Osteoblast (primary cell): ENCODE measurements around the gene TXLNG. TPM values are rescaled to one million over a fixed set of nuclear protein-coding genes. Genes with fewer than 3 reads are reported as not detected.
A peak's percentile ranks its signal among the peaks of the same experiment; 100 is the strongest.

Experiments used
- DNase-seq: peaks from one replicate; pipeline ENCODE4 v3.0.0; 2011; ENCODE audit warnings: low spot score, mixed read lengths; ENCODE audit not compliant: insufficient read length; ENCODE audit errors: missing footprints
- H2AFZ ChIP-seq: 2 replicates; pipeline ENCODE4 v1.6.0; 2011; ENCODE audit warnings: mild to moderate bottlenecking, low read length
- H3K27ac ChIP-seq: 2 replicates; pipeline ENCODE4 v1.5.1; 2011; ENCODE audit warnings: mild to moderate bottlenecking, low read depth, low read length, moderate library complexity
- H3K27me3 ChIP-seq: 2 replicates; pipeline ENCODE4 v1.6.0; 2012; ENCODE audit warnings: mild to moderate bottlenecking, control low read depth, inconsistent platforms, low read length, moderate library complexity; ENCODE audit not compliant: insufficient read depth
- H3K36me3 ChIP-seq: 2 replicates; pipeline ENCODE4 v1.5.1; 2011; ENCODE audit warnings: mild to moderate bottlenecking, low read length, control low read depth, moderate library complexity; ENCODE audit not compliant: insufficient read depth
- H3K4me1 ChIP-seq: 2 replicates; pipeline ENCODE4 v1.5.1; 2011; ENCODE audit warnings: mild to moderate bottlenecking, low read length, control low read depth, moderate library complexity; ENCODE audit not compliant: insufficient read depth
- H3K4me2 ChIP-seq: 2 replicates; pipeline ENCODE4 v1.6.0; 2011; ENCODE audit warnings: mild to moderate bottlenecking, low read length; ENCODE audit not compliant: insufficient read depth
- H3K4me3 ChIP-seq: fragments of 200-600 bp; sonication (generic); 3 replicates; pipeline ENCODE4 v1.5.1; 2012; ENCODE audit warnings: mild to moderate bottlenecking, low read length, inconsistent platforms; ENCODE audit not compliant: insufficient read depth
- H3K79me2 ChIP-seq: 2 replicates; pipeline ENCODE4 v1.6.0; 2012; ENCODE audit warnings: mild to moderate bottlenecking, low read length, control low read depth, inconsistent platforms; ENCODE audit not compliant: insufficient read depth
- H3K9me3 ChIP-seq: 2 replicates; pipeline ENCODE4 v1.5.1; 2011; ENCODE audit warnings: low read depth, low read length, control low read depth
- H4K20me1 ChIP-seq: 2 replicates; pipeline ENCODE4 v1.6.0; 2012; ENCODE audit warnings: mild to moderate bottlenecking, low read length, control low read depth; ENCODE audit not compliant: insufficient read depth
- CTCF ChIP-seq: IDR thresholded peaks from 2 replicates; pipeline ENCODE4 v1.5.1; 2011; ENCODE audit warnings: mild to moderate bottlenecking, low read depth, low read length, moderate library complexity; ENCODE audit errors: extremely low read depth
- total RNA-seq: library from RNA; depleted of rRNA; stranded (reverse); fragments of >200 nt; gene quantifications from 2 replicates; pipeline ENCODE4 v1.2.3, GENCODE V29; 2012

Gene TXLNG
- total RNA-seq, 1 donor, result 5.1 TPM

GRCh38 chrX:16797358-16797757 is 11.1 kb downstream of the TXLNG start:
- Histone ChIP-seq H3K27ac (peak overlapping the region; percentile 36), H4K20me1 (no peaks in the 10 kb centered on the region), H3K9me3 (no peaks in the 10 kb centered on the region), H3K27me3 (no peaks in the 10 kb centered on the region), H3K79me2 (peaks cover 25% of the 10 kb centered on the region), H3K4me3 (no peak overlapping the region), H3K4me2 (no peak overlapping the region), H2AFZ (no peak overlapping the region), H3K36me3 (peaks cover 8% of the 10 kb centered on the region), H3K4me1 (no peaks in the 10 kb centered on the region)
- TF ChIP-seq CTCF, result no peak
- peak; percentile 41 for DNase-seq

GRCh38 chrX:16797841-16798240 is 11.6 kb downstream of the TXLNG start:
- H3K27ac ChIP-seq, result peak overlapping the region; percentile 36
- no peak overlapping the region for H3K4me2 ChIP-seq
- DNase-seq, result no peak

GRCh38 chrX:16804923-16805464 is 18.7 kb downstream of the TXLNG start:
- no peak overlapping the region for H3K27ac ChIP-seq
- H3K4me3 ChIP-seq, result no peak overlapping the region
- no peak for DNase-seq
- H3K9me3 ChIP-seq, result no peaks in the 10 kb centered on the region
- no peaks in the 10 kb centered on the region for H4K20me1 ChIP-seq
- H3K4me2 ChIP-seq, result no peak overlapping the region
- TF ChIP-seq CTCF, result no peak
- no peak overlapping the region for H2AFZ ChIP-seq
- H3K36me3 ChIP-seq, result no peaks in the 10 kb centered on the region
- H3K4me1 ChIP-seq, result peaks cover 12% of the 10 kb centered on the region
- H3K27me3 ChIP-seq, result no peaks in the 10 kb centered on the region
- peaks cover 46% of the 10 kb centered on the region for H3K79me2 ChIP-seq

More at GRCh38 chrX:16797841-16798240, 11.6 kb downstream of the TXLNG start:
- H3K79me2 ChIP-seq, result peaks cover 24% of the 10 kb centered on the region
- H3K4me3 ChIP-seq, result no peak overlapping the region
- no peaks in the 10 kb centered on the region for H3K9me3 ChIP-seq
- TF ChIP-seq CTCF, result no peak
- no peak overlapping the region for H2AFZ ChIP-seq
- H3K27me3 ChIP-seq, result no peaks in the 10 kb centered on the region
- H3K36me3 ChIP-seq, result peaks cover 8% of the 10 kb centered on the region
- H4K20me1 ChIP-seq, result no peaks in the 10 kb centered on the region
- no peaks in the 10 kb centered on the region for H3K4me1 ChIP-seq

- peaks cover 52% of the 10 kb centered on the region for H3K79me2 ChIP-seq
- peaks cover 12% of the 10 kb centered on the region for H3K4me1 ChIP-seq
- H3K27ac ChIP-seq, result peak overlapping the region; percentile 63
- H3K4me2 ChIP-seq, result peak overlapping the region; percentile 94
- H4K20me1 ChIP-seq, result no peaks in the 10 kb centered on the region
- H3K4me3 ChIP-seq, result peak overlapping the region; percentile 81
- peak; percentile 48 for TF ChIP-seq CTCF
- DNase-seq, result peak; percentile 76
- H3K36me3 ChIP-seq, result no peaks in the 10 kb centered on the region
- peak overlapping the region; percentile 86 for H2AFZ ChIP-seq
- H3K27me3 ChIP-seq, result no peaks in the 10 kb centered on the region
- H3K9me3 ChIP-seq, result no peaks in the 10 kb centered on the region
These were observed 21.3 kb downstream of the TXLNG start for GRCh38 chrX:16807548-16807947.
